ENCODE data around the gene SIPA1.
"Not testable (repeated sequence)": the region's sequence is repeated elsewhere in the genome, so short reads cannot be mapped to it uniquely, and the experiment has no call there.

The SIPA1 gene

GRCh38 chr11:65662799-65663638, 25.1 kb downstream of the SIPA1 start, which contains the start of gene RELA:
Gene RELA (minus strand): TSS chr11:65662916. CDS start chr11:65662832, 84 bp downstream.
- peaks cover 30% of the 10 kb centered on the region for H3K36me3 ChIP-seq (ENCODE audit: insufficient read depth, low read length)
- no peak for TF ChIP-seq FOXP2 (optimal IDR thresholded peaks at IDR 0.05; ENCODE audit: control extremely low read depth, extremely low read length, insufficient read depth)
- peak; percentile 81; the same call in 1 of the 2 replicates for TF ChIP-seq POLR2AphosphoS5 (IDR thresholded peaks at IDR 0.05; ENCODE audit: borderline replicate concordance, low read depth, low read length)
- peak within 1 kb of the TSS; percentile 99 for H3K4me3 ChIP-seq
- no peaks in the 10 kb centered on the region for H3K9me3 ChIP-seq (ENCODE audit: low read depth, low read length)
- H3K9ac ChIP-seq (ENCODE audit: insufficient read length), result peak within 1 kb of the TSS; percentile 88
- H3K27ac ChIP-seq, result peak within 1 kb of the TSS; percentile 68
- no peak for DNase-seq (ENCODE audit: low read depth, low spot score)

GRCh38 chr11:65663639-65664200, 25.8 kb downstream of the SIPA1 start:
- Histone ChIP-seq H3K9ac (ENCODE audit: insufficient read length) (peak overlapping the region; percentile 88), H3K4me3 (peak overlapping the region; percentile 99), H3K27ac (peak overlapping the region; percentile 67; the same call in 1 of the 2 replicates), H3K9me3 (ENCODE audit: low read depth, low read length) (no peaks in the 10 kb centered on the region), H3K36me3 (ENCODE audit: insufficient read depth, low read length) (peaks cover 23% of the 10 kb centered on the region)
- TF ChIP-seq POLR2AphosphoS5 (IDR thresholded peaks at IDR 0.05; ENCODE audit: borderline replicate concordance, low read depth, low read length) (no peak; the same call in 1 of the 2 replicates), FOXP2 (optimal IDR thresholded peaks at IDR 0.05; ENCODE audit: control extremely low read depth, extremely low read length, insufficient read depth) (no peak), EZH2 (IDR thresholded peaks at IDR 0.05) (no peak)
- DNase-seq (ENCODE audit: low read depth, low spot score), result no peak

- Histone ChIP-seq H3K9ac (ENCODE audit: insufficient read length) (no peak overlapping the region), H3K27ac (no peak overlapping the region), H3K36me3 (ENCODE audit: insufficient read depth, low read length) (no peaks in the 10 kb centered on the region), H3K4me3 (no peak overlapping the region), H3K9me3 (ENCODE audit: low read depth, low read length) (no peaks in the 10 kb centered on the region)
- no peak for DNase-seq (ENCODE audit: low read depth, low spot score)
- TF ChIP-seq FOXP2 (optimal IDR thresholded peaks at IDR 0.05; ENCODE audit: control extremely low read depth, extremely low read length, insufficient read depth) (no peak), EZH2 (IDR thresholded peaks at IDR 0.05) (no peak), POLR2AphosphoS5 (IDR thresholded peaks at IDR 0.05; ENCODE audit: borderline replicate concordance, low read depth, low read length) (no peak)
Observed at GRCh38 chr11:65672180-65672860, 34.4 kb downstream of the SIPA1 start.

DNA sequence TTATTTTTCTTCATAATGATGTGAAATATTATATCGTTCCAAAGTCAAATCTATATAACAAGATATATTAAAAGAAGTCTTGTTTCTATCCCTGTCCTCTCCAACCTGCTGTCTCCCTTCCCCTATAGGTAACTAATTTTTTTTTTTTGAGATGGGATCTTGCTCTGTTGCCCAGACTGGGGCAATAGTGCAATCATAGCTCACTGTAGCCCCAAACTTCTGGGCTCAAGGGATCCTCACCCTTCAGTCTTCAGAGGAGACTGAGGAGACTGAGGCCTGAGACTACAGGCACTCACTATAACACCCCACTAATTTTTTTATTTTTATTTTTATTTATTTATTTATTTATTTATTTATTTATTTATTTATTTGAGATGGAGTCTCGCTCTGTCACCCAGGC, 35.1 kb downstream of the SIPA1 start:
- no peak for DNase-seq (ENCODE audit: low read depth, low spot score)
- H3K36me3 ChIP-seq (ENCODE audit: insufficient read depth, low read length), result no peaks in the 10 kb centered on the region
- no peaks in the 10 kb centered on the region for H3K9me3 ChIP-seq (ENCODE audit: low read depth, low read length)
- H3K9ac ChIP-seq (ENCODE audit: insufficient read length), result no peak overlapping the region
- no peak overlapping the region for H3K4me3 ChIP-seq
- H3K27ac ChIP-seq, result no peak overlapping the region
- TF ChIP-seq FOXP2 (optimal IDR thresholded peaks at IDR 0.05; ENCODE audit: control extremely low read depth, extremely low read length, insufficient read depth), result no peak
- TF ChIP-seq EZH2 (IDR thresholded peaks at IDR 0.05), result no peak
- TF ChIP-seq POLR2AphosphoS5 (IDR thresholded peaks at IDR 0.05; ENCODE audit: borderline replicate concordance, low read depth, low read length), result no peak

GRCh38 chr11:65680192-65680743, 42.4 kb downstream of the SIPA1 start:
- DNase-seq (ENCODE audit: low read depth, low spot score), result no peak
- TF ChIP-seq FOXP2 (optimal IDR thresholded peaks at IDR 0.05; ENCODE audit: control extremely low read depth, extremely low read length, insufficient read depth) (no peak), POLR2AphosphoS5 (IDR thresholded peaks at IDR 0.05; ENCODE audit: borderline replicate concordance, low read depth, low read length) (no peak), EZH2 (IDR thresholded peaks at IDR 0.05) (no peak)
- Histone ChIP-seq H3K4me3 (no peak overlapping the region), H3K9me3 (ENCODE audit: low read depth, low read length) (no peaks in the 10 kb centered on the region), H3K36me3 (ENCODE audit: insufficient read depth, low read length) (no peaks in the 10 kb centered on the region), H3K27ac (no peak overlapping the region), H3K9ac (ENCODE audit: insufficient read length) (no peak overlapping the region)

GRCh38 chr11:65683480-65683879, 45.6 kb downstream of the SIPA1 start:
- not testable (repeated sequence) for H3K27ac ChIP-seq; H3K4me3 ChIP-seq; H3K9me3 ChIP-seq (ENCODE audit: low read depth, low read length); DNase-seq (ENCODE audit: low read depth, low spot score); H3K36me3 ChIP-seq (ENCODE audit: insufficient read depth, low read length); H3K9ac ChIP-seq (ENCODE audit: insufficient read length)

GRCh38 chr11:65685981-65686380, 48.1 kb downstream of the SIPA1 start:
- H3K9me3 ChIP-seq (ENCODE audit: low read depth, low read length), result no peaks in the 10 kb centered on the region
- DNase-seq (ENCODE audit: low read depth, low spot score), result no peak
- no peak overlapping the region for H3K27ac ChIP-seq
- no peaks in the 10 kb centered on the region for H3K36me3 ChIP-seq (ENCODE audit: insufficient read depth, low read length)
- no peak overlapping the region for H3K4me3 ChIP-seq
- TF ChIP-seq EZH2 (IDR thresholded peaks at IDR 0.05) (no peak), POLR2AphosphoS5 (IDR thresholded peaks at IDR 0.05; ENCODE audit: borderline replicate concordance, low read depth, low read length) (no peak), FOXP2 (optimal IDR thresholded peaks at IDR 0.05; ENCODE audit: control extremely low read depth, extremely low read length, insufficient read depth) (no peak)
- no peak overlapping the region for H3K9ac ChIP-seq (ENCODE audit: insufficient read length)

DNA sequence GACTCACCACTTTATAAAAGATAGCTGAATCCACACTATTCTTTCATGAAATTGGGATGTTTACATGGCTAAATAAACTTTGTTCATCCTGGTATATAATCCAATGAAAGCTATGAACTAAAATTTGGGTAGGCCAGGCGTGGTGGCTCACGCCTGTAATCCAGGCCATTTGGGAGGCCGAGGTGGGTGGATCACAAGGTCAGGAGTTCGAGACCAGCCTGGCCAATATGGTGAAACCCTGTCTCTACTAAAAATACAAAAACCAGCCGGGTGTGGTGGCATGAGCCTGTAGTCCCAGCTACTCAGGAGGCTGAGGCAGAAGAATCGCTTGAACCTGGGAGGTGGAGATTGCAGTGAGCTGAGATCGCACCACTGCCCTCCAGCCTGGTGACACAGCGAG, 53.9 kb downstream of the SIPA1 start:
- not testable (repeated sequence) for DNase-seq (ENCODE audit: low read depth, low spot score); H3K4me3 ChIP-seq; H3K9me3 ChIP-seq (ENCODE audit: low read depth, low read length); H3K27ac ChIP-seq; H3K9ac ChIP-seq (ENCODE audit: insufficient read length); H3K36me3 ChIP-seq (ENCODE audit: insufficient read depth, low read length)
